ENCODE data around the gene TCP11.

Gene TCP11

GRCh38 chr6:35078896-35079295, 62.2 kb downstream of the TCP11 start:
- no peak for DNase-seq

- no peak for DNase-seq
These were observed 62.8 kb downstream of the TCP11 start for GRCh38 chr6:35078226-35078850.

- DNase-seq, result no peak
These were observed 63.4 kb downstream of the TCP11 start for GRCh38 chr6:35077713-35078105.

DNA sequence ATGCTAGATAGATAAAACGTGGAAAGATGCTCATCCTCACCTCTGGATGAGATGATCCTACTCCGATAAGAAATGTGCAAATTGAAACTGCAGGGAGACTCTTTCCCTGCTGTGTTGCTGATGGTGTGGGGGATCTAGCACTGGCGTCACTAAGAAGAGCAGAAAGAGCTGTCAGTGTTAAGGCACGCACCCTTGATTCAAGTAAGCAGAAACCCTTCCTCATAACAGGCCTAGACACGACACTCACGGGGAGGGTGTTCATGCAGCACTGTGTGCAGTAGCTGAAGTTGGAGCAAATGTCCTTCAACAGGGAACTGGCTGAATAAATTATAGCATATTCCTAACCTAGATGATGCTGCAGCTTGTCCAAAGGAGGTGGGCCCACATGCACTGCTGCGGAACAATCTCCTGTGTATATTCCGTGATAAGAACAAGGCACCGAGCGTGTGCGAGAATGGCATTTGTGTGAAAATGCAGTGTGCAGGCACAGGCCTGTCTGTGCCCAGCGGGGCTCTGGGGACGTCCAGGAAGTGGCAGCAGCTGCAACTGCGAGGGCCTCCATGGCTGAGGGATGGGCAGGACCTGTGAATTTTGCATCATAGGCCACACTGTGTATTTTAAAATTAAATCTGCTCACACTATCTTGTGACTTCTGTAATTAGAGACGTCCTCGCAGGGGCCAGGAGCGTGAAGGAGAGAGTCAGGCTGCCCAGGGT, 64.0 kb downstream of the TCP11 start:
- DNase-seq, result no peak

DNA sequence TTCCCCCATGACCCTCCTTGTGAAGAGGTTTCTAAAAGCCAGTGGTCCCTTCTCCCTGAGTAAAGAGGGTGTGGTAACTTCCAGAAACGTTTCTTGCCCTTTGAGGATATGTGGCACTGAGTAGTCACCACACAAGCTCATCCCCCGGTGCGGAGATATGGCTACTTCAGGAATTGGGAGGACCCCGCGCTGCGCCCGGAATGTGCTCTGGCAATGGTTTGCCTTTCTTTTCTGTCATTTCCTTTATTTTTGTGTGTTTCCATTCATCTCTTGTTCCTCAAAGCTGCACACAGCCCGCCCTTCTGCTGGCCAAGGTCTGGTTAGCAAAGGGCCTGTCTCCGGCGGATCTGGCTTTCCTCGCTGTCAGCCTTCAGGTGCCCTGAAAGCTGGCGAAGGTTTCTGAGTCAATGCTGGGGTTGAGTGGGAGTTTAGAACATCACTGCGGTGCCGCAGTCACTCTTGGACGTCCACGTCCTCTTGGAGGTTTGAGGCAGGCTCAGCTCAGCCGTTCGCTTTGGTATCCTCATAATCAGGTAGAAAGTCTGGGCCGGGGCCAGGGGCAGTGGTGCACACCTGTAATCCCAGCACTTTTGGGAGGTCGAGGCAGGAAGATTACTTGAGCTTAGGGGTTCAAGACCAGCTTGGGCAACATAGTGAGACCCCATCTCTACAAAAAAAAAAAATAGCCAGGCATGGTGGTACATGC, 67.2 kb downstream of the TCP11 start:
- DNase-seq, result no peak

DNA sequence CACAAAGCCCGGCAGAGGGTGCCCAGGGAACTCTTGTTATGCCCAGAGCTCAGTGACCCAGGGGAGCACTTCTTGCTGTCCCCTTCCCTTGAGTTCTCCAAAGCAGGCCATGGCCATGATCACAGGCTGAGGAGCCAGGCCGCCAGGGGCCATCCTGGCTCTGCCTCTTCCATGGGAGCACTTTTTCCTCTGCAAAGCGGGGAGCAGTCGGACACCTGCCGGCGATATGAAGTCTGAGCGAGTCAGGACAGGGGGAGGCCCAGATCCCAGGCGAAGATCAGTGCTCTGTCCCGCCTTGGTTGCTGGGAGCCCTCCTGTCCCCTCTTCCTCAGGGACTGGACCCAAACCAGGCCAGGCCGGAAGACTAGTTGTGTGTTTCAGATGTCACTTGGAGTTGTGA, 67.9 kb downstream of the TCP11 start:
- DNase-seq, result no peak

- no peak for DNase-seq
These were observed 68.5 kb downstream of the TCP11 start for GRCh38 chr6:35072698-35073055.

DNA sequence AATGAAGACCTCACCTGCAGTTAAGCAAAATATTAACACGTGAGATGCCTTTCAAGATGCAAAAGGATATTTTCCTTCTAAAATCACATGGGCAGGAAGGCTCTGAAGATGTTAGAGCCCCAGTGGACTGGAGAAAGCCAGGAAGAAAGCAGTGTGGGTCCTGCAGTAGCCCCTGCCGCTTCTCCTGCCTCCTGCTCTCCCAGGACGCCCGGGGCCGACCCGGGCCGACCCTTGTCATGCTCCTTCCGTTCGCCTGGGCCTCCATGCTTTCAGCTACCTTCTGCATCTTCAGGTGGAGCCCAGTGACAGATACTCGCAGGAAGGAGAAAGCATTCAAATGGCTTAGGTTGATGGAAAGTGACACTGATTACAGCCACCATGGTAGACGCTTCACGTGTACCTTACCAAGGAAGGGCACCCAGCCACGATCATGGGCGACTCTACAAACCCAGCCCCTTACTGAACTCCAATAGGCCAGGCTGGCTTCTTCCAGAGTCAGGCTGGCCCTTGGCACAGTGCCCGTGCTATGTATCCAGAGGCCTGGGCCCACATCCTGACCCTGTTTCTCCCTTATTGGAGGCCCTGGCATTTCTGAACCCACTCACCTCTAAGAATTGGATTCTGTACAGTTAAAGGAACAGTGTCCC, 69.0 kb downstream of the TCP11 start:
- no peak for DNase-seq

GRCh38 chr6:35071347-35071994, 69.7 kb downstream of the TCP11 start:
- DNase-seq, result no peak

GRCh38 chr6:35070111-35070510, 71.0 kb downstream of the TCP11 start:
- DNase-seq, result no peak

- no peak for DNase-seq
These were observed 71.9 kb downstream of the TCP11 start for GRCh38 chr6:35069262-35069661.

- DNase-seq, result no peak
These were observed 72.5 kb downstream of the TCP11 start for GRCh38 chr6:35068644-35069043.

DNA sequence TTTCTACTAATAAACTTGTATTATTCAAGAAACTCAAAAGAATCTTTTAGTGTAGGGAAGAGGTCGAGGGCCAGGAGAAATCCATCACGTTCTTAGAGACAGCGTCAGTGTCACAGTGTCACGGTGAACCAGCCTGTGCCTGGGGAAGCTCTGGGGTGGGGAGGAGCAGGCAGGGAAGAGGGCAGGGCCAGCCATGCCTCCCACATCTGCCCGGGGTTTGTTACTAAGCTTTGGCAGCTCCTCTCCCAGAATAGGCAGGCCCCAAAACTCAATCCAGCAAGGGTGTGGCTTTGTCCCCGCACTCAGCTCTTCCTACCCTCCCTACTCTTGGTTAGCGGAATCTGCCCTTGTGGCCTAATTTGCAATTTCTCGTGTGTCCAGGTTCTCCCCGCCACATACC, 72.9 kb downstream of the TCP11 start:
- no peak for DNase-seq
